Heart right ventricle (tissue), 16 donors: ENCODE measurements around the gene FOXI3. TPM values are rescaled to one million over a fixed set of nuclear protein-coding genes. Genes with fewer than 3 reads are reported as not detected.

ENCODE experiments used
- ATAC-seq, 8 donors: fragments of 200-7000 bp; cut with Tn5 transposase; one replicate each; pipeline ENCODE4 v1.9.1; 2020; ENCODE audit warnings: mild to moderate bottlenecking in 8 of 8, moderate library complexity in 8 of 8, moderate number of reproducible peaks in 1 of 8
- DNase-seq, 2 donors: peaks; one replicate each; pipeline ENCODE4 v3.0.0-alpha.2; 2020
- H3K27ac ChIP-seq, 10 donors: fragments of 200-600 bp; sonication (generic) in 2 of 10; one replicate each; pipeline versions ENCODE4 v1.5.0 to v1.8.0; 2020 to 2022; ENCODE audit warnings: mild to moderate bottlenecking in 3 of 10
- H3K27me3 ChIP-seq, 7 donors: fragments of 200-600 bp; one replicate each; pipeline ENCODE4 v1.8.0; 2021 to 2022; ENCODE audit warnings: mild to moderate bottlenecking in 2 of 7
- H3K36me3 ChIP-seq, 9 donors: fragments of 200-600 bp; sonication (generic) in 1 of 9; one replicate each; pipeline versions ENCODE4 v1.5.0 to v1.8.0; 2020 to 2022; ENCODE audit warnings: mild to moderate bottlenecking in 2 of 9
- H3K4me1 ChIP-seq, 9 donors: fragments of 200-600 bp; sonication (generic) in 1 of 9; one replicate each; pipeline versions ENCODE4 v1.5.0 to v1.8.0; 2020 to 2022; ENCODE audit warnings: mild to moderate bottlenecking in 4 of 9
- H3K4me3 ChIP-seq, 10 donors: fragments of 200-600 bp; sonication (generic) in 2 of 10; one replicate each; pipeline versions ENCODE4 v1.5.0 to v1.8.0; 2020 to 2022; ENCODE audit warnings: mild to moderate bottlenecking in 7 of 10, moderate library complexity in 2 of 10
- H3K9me3 ChIP-seq, 11 donors: fragments of 200-600 bp in 10 of 11; sonication (generic) in 2 of 11; one replicate each; pipeline versions ENCODE4 v1.5.0 to v1.8.0; 2013 to 2022; ENCODE audit warnings: mild to moderate bottlenecking in 2 of 11, control low read depth in 1 of 11, moderate library complexity in 1 of 11
- WGBS, 2 donors: extraction: QIAGEN DNeasy Blood & Tissue Kit; methylation state at CpG; one replicate each; pipeline ENCODE4 v1.1.7; 2013; ENCODE audit warnings: inconsistent platforms in 1 of 2; 5-methylcytosine and 5-hydroxymethylcytosine counted together
- intact Hi-C, 10 donors: fragments of 100-400 bp; cut with DNase I; formaldehyde crosslinking; loops; one replicate each; pipeline versions ENCODE4 v1.11.1 to v1.14.2; 2022
- polyA plus RNA-seq, 2 donors: library from polyadenylated mRNA; stranded (reverse); fragments of 200-250 nt; gene quantifications; one replicate each; pipeline ENCODE4 v1.2.3, GENCODE V29; 2013
- total RNA-seq, 10 donors: library from RNA; stranded (reverse); fragmentation: NEBNext Ultra II Directional in 3 of 10; extraction: Animal tissue kit (Norgen Biotek cat#: 25700) in 3 of 10; gene quantifications; one replicate each; pipeline versions ENCODE4 v1.2.1 to v1.2.4, GENCODE V29; 2021 to 2023
- TF ChIP-seq, protein P1 (sequence below), 9 donors: fragments of 200-600 bp; sonication (generic) in 2 of 9; IDR thresholded peaks; one replicate each; pipeline versions ENCODE4 v1.5.0 to v1.8.0; 2021 to 2022; ENCODE audit warnings: antibody characterized with exemption in 9 of 9, mild to moderate bottlenecking in 5 of 9, moderate library complexity in 1 of 9
- donor health status: Arrhythmogenic right ventricular cardiomyopathy.
- donor health status: ischemic (EF 13 %, LVEDD 7.1; RV severe dilation, severe dysfunction).
- donor health status: healthy with polysubstance abuse.
- donor health status: DM: no; HTN: yes; CAD: no.
- donor health status: DM: no; HTN: no; CAD: no.
- donor health status: ischemic (EF 25% LVEDD 6.9; RV normal size, moderate dysfunction).
- donor health status: ischemic (EF 25% LVEDD 5.7; RV mildly dilated, moderate dysfunction).
- donor health status: healthy.
- donor health status: DM: yes; HTN: yes; CAD: no.
- donor health status: Ischemic cardiomyopathy.
- donor health status: ischemic (EF 35%, LVEDD 5.7; RV mildly dilated, moderate dysfunction).
- donor health status: nonischemic (EF 11% LVEDD 7.7; RV severe dilation, severe dysfunction).
- donor health status: DM: yes; HTN: yes; CAD: no.
- donor health status: PGD.
- donor health status: ischemic (EF 29% LVEDD 5.4; RV normal size, mild dysfunction).
- donor health status: nonischemic (EF 23%, LVEDD 6.1; RV moderate dilation, normal function).

The FOXI3 gene
- total and polyA plus RNA-seq, 12 donors = 0.08 TPM; not detected in 11

DNA sequence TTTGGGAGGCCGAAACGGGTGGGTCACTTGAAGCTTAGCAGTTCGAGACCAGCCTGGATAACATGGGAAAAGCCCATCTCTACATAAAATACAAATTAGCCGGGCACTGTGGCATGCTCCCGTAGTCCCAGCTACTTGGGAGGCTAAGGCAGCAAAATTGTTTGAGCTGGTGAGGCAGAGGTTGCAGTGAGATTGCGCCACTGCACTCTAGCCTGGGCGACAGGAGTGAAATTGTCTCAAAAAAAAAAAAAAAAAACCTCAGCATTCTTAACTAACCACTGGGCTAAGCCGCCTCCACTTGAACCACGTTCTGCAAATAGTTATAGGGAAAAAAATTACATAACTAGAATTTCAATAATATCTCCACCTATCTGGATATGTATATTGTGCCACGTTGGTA lies 2.3 kb downstream of the FOXI3 start:
- ATAC-seq (no peak), DNase-seq (no peak)
- WGBS, 2 donors = 77 to 85% methylated on average over 10 of the region's 10 CpGs
- TF ChIP-seq, protein P1, sequence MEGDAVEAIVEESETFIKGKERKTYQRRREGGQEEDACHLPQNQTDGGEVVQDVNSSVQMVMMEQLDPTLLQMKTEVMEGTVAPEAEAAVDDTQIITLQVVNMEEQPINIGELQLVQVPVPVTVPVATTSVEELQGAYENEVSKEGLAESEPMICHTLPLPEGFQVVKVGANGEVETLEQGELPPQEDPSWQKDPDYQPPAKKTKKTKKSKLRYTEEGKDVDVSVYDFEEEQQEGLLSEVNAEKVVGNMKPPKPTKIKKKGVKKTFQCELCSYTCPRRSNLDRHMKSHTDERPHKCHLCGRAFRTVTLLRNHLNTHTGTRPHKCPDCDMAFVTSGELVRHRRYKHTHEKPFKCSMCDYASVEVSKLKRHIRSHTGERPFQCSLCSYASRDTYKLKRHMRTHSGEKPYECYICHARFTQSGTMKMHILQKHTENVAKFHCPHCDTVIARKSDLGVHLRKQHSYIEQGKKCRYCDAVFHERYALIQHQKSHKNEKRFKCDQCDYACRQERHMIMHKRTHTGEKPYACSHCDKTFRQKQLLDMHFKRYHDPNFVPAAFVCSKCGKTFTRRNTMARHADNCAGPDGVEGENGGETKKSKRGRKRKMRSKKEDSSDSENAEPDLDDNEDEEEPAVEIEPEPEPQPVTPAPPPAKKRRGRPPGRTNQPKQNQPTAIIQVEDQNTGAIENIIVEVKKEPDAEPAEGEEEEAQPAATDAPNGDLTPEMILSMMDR (IDR thresholded peaks at IDR 0.05) = no peak
- Histone ChIP-seq H3K27me3 (peaks cover 14 to 95% (median 91%) of the 10 kb centered on the region in 7 donors), H3K9me3 (no peaks in the 10 kb centered on the region), H3K36me3 (no peaks in the 10 kb centered on the region), H3K27ac (no peak overlapping the region), H3K4me1 (peaks cover 0 to 13% (median 0%) of the 10 kb centered on the region in 9 donors), H3K4me3 (no peak overlapping the region)
- intact Hi-C loops = loop anchor here in 1 of 10 donors (10.0 kb wide), 1 partner anchor 195 kb away; no protein-coding TSS in a partner anchor

DNA sequence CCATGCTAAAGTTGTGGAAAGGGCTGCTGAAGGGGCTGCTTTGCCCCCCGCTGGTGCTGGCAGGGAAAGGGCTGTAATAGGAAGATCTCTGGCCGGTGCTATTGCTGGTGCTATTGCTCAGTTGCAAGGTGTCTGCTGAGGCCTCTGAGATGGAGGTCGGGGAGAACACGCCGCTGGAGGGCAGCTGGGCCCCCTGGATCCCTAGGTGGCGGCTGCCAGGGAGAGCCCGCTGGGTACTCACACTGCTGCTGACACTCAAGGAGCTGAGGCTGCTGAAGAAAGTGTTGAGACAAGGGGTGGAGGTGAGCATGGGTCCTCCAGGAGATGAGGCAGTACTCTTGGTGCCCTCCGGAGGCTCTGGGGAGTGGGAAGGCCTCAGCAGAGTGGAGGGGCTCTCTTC lies 4.2 kb downstream of the FOXI3 start:
- H3K4me1 ChIP-seq = peaks cover 0 to 9% (median 0%) of the 10 kb centered on the region in 9 donors
- H3K4me3 ChIP-seq = no peak overlapping the region
- H3K27ac ChIP-seq = no peak overlapping the region
- intact Hi-C loops = no loop called here
- ATAC-seq = peak in 1 of 8 donors; percentile 26
- TF ChIP-seq, protein P1 (IDR thresholded peaks at IDR 0.05) = no peak
- 77 to 82% methylated on average over 8 of the region's 8 CpGs for WGBS, 2 donors
- no peak for DNase-seq
- peaks cover 10 to 89% (median 76%) of the 10 kb centered on the region in 7 donors for H3K27me3 ChIP-seq
- H3K9me3 ChIP-seq = no peaks in the 10 kb centered on the region
- H3K36me3 ChIP-seq = no peaks in the 10 kb centered on the region

DNA sequence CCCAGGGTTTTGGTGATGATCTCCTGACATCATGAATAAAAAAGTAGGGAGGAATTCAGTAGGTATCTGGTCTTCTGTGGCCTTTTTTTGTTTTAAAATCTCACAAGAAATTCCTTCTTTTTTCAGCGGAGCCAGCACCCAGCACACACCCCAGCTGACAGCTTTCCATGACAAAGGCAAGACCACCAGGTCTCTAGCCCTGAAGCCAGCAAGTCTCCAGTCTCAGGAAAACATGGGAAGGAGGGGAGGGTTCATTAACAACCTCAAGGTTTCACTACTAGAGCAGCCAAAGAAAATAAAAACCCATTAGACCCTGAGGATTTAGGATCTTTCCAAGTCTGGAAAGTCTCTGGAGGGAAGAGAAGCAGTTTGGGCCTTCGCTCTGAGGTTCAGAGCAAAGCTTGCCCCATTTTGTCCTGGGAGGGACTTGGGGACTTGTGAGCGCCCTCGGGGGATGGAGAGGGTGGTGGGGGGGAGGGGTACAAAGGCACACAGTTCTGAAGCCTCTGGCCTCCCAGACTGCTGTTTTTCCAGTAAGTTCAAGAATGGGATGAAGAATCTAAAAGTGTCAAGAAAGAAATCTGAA lies 9.0 kb downstream of the FOXI3 start:
- 55% methylated on average over 4 of the region's 4 CpGs for WGBS, 2 donors

DNA sequence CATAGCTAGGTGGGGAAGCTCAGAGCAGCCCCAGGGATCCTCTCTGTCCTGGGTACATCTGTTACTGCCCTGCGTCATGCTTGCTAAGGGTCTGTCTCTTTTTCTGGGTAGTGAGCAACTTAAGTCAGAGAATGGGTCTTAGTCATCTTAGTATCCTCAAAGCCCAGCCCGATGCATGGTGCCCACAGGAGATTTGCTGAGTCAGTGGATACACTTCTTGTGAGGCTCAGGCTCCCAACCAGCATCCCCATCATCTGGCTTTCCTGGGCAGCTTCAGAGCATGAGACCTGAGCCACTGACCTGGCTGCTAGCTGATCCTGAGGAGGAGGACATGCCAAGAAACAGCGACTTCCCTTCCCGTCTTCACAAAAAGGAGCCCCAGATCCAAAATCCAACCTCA lies 10.0 kb downstream of the FOXI3 start:
- peaks cover 0 to 62% (median 41%) of the 10 kb centered on the region in 7 donors for H3K27me3 ChIP-seq
- no peak overlapping the region for H3K4me3 ChIP-seq
- no peaks in the 10 kb centered on the region for H3K9me3 ChIP-seq
- ATAC-seq (no peak), DNase-seq (no peak)
- H3K27ac ChIP-seq = no peak overlapping the region
- whole genome bisulfite sequencing, 2 donors = 66 to 68% methylated on average over 4 of the region's 4 CpGs
- intact Hi-C loops = no loop called here
- TF ChIP-seq, protein P1 (IDR thresholded peaks at IDR 0.05) = no peak
- no peaks in the 10 kb centered on the region for H3K36me3 ChIP-seq
- H3K4me1 ChIP-seq = no peaks in the 10 kb centered on the region

More for the DNA sequence above, 9.0 kb downstream of the FOXI3 start:
- TF ChIP-seq, protein P1 (IDR thresholded peaks at IDR 0.05) = no peak
- Histone ChIP-seq H3K27me3 (peaks cover 0 to 64% (median 51%) of the 10 kb centered on the region in 7 donors), H3K27ac (no peak overlapping the region), H3K4me1 (no peaks in the 10 kb centered on the region), H3K36me3 (no peaks in the 10 kb centered on the region), H3K9me3 (no peaks in the 10 kb centered on the region), H3K4me3 (no peak overlapping the region)
- DNase-seq (no peak), ATAC-seq (no peak)
- intact Hi-C loops = no loop called here
